AG09319 (cell line): ENCODE results near the gene FABP7.
"Not testable (repeated sequence)": the region's sequence is repeated elsewhere in the genome, so short reads cannot be mapped to it uniquely, and the experiment has no call there.

Source experiments
- DNase-seq: peaks from one replicate; pipeline ENCODE4 v3.0.0-alpha.2; 2010; ENCODE audit warnings: low read depth; ENCODE audit errors: extremely low read depth
- TF ChIP-seq, protein P1 (sequence below): IDR thresholded peaks from 2 replicates; pipeline ENCODE4 v1.5.1; 2011; ENCODE audit warnings: low read depth, mild to moderate bottlenecking, inconsistent platforms, low read length, moderate library complexity

FABP7 gene

DNA sequence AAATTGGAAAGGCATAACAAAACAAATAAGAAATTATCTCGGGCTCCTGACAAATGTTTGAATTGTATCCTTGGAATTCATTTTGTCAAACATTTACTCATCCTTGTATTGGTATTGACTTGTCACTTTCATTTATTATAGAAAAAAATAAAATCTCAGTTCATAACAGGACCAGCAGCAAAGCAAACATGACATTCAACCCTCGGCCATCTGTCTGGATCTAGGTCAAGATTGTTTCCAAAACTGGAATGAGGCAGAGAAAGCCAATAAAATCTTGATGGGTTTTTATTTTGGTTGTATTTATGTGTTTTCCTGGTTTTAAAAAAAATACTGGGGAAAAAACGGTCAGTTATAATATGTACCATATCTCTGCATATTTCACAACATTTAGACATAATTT, 42.9 kb upstream of the FABP7 start:
- no peak for DNase-seq
- TF ChIP-seq, protein P1, sequence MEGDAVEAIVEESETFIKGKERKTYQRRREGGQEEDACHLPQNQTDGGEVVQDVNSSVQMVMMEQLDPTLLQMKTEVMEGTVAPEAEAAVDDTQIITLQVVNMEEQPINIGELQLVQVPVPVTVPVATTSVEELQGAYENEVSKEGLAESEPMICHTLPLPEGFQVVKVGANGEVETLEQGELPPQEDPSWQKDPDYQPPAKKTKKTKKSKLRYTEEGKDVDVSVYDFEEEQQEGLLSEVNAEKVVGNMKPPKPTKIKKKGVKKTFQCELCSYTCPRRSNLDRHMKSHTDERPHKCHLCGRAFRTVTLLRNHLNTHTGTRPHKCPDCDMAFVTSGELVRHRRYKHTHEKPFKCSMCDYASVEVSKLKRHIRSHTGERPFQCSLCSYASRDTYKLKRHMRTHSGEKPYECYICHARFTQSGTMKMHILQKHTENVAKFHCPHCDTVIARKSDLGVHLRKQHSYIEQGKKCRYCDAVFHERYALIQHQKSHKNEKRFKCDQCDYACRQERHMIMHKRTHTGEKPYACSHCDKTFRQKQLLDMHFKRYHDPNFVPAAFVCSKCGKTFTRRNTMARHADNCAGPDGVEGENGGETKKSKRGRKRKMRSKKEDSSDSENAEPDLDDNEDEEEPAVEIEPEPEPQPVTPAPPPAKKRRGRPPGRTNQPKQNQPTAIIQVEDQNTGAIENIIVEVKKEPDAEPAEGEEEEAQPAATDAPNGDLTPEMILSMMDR = no peak

- DNase-seq = no peak
- TF ChIP-seq, protein P1 = no peak
These were observed 39.4 kb upstream of the FABP7 start for GRCh38 chr6:122740091-122740490.

DNA sequence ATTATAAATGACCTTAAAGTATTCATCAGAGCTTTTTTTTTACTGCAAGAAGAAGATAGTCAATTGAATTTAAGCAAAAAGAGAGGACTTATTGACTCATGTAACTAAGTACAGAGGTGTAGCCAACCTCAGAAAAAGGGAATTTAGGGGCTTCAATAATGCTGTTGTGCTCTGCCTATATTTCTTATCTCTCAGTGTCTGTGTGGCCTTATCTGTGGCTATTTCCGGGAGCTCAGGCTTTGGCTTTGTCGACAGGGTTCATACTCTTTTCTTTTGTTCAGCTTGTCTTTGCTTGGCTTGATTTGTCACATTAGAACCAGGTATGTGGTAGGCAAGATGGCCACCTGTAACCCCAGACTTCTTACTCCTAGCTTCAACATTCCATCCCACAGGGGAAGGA, 38.6 kb upstream of the FABP7 start:
- TF ChIP-seq, protein P1 = no peak
- DNase-seq = no peak

GRCh38 chr6:122744247-122744646, 35.3 kb upstream of the FABP7 start:
- TF ChIP-seq, protein P1 = peak; percentile 40
- DNase-seq = not testable (repeated sequence)

DNA sequence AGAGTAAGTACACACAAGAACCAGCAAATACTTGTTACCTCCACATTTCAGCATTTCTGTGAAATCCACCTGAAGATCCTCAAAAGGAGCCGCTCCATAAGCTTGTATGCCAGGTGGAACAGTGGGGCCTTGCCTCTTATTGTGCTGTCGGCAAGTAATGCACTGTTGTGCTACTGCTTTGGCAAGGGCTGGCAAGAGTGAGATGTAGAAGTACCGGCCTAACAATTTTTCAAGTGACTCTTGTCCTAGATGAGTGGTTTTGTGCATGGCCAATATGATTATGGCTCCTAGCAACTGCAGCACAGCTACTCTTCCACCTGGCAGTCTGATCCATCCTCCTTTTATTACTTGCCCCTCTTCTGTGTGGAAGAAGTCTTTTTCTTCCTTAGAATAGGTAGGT, 34.7 kb upstream of the FABP7 start:
- not testable (repeated sequence) for DNase-seq

DNA sequence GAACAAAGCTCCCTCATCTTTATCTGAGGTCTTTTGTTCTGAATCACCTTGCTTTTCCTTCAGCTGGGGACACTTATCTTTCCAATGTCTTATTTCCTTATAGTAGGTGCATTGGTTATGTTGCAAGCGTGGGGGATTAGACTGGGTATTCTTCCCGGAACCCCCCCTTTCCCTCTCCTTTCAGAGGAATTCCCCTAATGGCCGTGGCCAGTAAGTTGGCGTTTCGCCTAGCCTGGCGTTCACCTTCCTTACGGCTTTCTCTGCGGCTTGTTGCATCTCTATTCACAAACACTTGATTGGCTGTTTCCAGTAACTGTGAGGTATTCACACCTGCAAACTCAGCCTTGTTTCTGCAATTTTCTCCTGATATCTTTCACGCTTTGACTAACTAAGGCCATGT, 32.8 kb upstream of the FABP7 start:
- TF ChIP-seq, protein P1 = no peak
- DNase-seq = no peak

GRCh38 chr6:122747573-122747972, 31.9 kb upstream of the FABP7 start:
- DNase-seq = no peak
- TF ChIP-seq, protein P1 = no peak

DNA sequence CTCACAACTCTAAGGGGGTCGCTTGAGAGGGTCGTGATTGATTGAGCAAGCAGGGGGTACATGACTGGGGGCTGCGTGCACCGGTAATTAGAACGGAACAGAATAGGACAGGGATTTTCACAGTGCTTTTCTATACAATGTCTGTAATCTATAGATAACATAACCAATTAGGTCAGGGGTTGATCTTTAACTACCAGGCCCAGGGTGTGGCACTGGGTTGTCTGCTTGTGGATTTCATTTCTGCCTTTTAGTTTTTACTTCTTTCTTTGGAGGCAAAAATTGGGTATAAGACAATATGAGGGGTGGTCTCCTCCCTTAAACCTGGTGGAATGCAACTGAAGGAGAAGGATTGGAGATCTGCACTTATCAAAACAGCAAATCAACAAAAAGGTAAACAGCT, 30.6 kb upstream of the FABP7 start:
- DNase-seq = not testable (repeated sequence)
